GM10248 (cell line): ENCODE data around the gene C22orf15.

Experiments
- CTCF ChIA-PET: fragments of 300-600 bp; sonication (Branson Sonifier 250); formaldehyde crosslinking; extraction: SDS; loops from one replicate; lab custom pipeline; 2021; ENCODE audit warnings: antibody characterized with exemption; lab: Yijun Ruan, JAX
- POLR2A ChIA-PET: fragments of 350-650 bp; sonication (Branson Sonifier 250); formaldehyde crosslinking; extraction: SDS; loops from one replicate; lab custom pipeline; 2020; ENCODE audit warnings: antibody characterized with exemption; lab: Yijun Ruan, JAX
- DNase-seq: peaks from one replicate; pipeline ENCODE4 v3.0.0; 2012; ENCODE audit errors: extremely low spot score
- TF ChIP-seq, protein P1 (sequence below): IDR thresholded peaks from 2 replicates; pipeline ENCODE4 v1.5.1; 2012; ENCODE audit warnings: mild to moderate bottlenecking, low read depth; ENCODE audit errors: extremely low read depth, missing control alignments, control extremely low read depth

The C22orf15 gene, protein sequence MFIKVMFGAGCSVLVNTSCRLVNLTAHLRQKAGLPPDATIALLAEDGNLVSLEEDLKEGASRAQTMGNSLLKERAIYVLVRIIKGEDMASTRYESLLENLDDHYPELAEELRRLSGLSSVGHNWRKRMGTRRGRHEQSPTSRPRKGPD

DNA sequence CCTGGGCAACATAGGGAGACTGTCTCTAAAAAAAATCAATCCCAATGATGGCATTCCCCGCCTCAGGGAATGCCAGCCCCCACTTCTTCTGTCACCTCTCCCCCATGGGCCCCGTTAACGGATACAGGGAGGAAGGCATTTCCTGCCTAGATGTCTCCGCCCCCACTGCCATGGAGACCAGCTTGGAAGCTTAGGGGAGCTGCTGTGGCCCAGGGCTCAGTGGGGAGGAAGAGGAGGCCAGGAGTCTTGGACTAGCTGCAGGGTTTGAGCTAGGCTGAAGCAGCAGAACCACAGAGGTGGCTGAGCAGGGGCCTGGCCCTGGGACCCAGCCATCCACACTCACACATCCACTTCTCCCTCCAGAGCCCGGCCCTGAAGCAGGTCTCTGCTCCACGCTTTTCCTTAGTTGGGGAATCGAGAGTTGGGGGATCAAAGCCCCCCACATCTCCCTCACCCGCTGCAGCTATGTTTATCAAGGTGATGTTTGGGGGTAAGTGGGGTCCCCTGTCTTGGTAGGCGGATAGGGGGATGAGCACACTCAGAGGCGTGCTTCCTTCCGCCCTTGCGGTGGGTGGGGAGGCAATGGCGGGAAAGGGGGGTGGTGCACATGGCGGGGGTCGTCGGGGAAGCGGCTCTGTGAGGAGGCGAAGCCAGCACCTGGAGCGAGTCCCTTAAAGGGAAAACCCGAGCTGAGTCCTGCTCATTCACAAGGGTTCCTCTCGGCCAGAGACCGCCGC, at the start of gene C22orf15:
Gene C22orf15 (plus strand): TSS at position 149 of the 737 bp plus-strand sequence. CDS start 317 bp downstream, at position 466.
- TF ChIP-seq, protein P1, sequence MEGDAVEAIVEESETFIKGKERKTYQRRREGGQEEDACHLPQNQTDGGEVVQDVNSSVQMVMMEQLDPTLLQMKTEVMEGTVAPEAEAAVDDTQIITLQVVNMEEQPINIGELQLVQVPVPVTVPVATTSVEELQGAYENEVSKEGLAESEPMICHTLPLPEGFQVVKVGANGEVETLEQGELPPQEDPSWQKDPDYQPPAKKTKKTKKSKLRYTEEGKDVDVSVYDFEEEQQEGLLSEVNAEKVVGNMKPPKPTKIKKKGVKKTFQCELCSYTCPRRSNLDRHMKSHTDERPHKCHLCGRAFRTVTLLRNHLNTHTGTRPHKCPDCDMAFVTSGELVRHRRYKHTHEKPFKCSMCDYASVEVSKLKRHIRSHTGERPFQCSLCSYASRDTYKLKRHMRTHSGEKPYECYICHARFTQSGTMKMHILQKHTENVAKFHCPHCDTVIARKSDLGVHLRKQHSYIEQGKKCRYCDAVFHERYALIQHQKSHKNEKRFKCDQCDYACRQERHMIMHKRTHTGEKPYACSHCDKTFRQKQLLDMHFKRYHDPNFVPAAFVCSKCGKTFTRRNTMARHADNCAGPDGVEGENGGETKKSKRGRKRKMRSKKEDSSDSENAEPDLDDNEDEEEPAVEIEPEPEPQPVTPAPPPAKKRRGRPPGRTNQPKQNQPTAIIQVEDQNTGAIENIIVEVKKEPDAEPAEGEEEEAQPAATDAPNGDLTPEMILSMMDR = no peak
- CTCF ChIA-PET = interaction anchor here (1.4 to 6.8 kb wide), 3 partner anchors 6 to 87 kb away, joined by 4 to 33 read pairs (median 5); partner anchors contain the start of genes CHCHD10 and ZNF70
- DNase-seq = no peak
- POLR2A ChIA-PET = interaction anchor here (0.6 kb wide), 1 partner anchor 1598 kb away, joined by 3 read pairs; no protein-coding TSS in a partner anchor

DNA sequence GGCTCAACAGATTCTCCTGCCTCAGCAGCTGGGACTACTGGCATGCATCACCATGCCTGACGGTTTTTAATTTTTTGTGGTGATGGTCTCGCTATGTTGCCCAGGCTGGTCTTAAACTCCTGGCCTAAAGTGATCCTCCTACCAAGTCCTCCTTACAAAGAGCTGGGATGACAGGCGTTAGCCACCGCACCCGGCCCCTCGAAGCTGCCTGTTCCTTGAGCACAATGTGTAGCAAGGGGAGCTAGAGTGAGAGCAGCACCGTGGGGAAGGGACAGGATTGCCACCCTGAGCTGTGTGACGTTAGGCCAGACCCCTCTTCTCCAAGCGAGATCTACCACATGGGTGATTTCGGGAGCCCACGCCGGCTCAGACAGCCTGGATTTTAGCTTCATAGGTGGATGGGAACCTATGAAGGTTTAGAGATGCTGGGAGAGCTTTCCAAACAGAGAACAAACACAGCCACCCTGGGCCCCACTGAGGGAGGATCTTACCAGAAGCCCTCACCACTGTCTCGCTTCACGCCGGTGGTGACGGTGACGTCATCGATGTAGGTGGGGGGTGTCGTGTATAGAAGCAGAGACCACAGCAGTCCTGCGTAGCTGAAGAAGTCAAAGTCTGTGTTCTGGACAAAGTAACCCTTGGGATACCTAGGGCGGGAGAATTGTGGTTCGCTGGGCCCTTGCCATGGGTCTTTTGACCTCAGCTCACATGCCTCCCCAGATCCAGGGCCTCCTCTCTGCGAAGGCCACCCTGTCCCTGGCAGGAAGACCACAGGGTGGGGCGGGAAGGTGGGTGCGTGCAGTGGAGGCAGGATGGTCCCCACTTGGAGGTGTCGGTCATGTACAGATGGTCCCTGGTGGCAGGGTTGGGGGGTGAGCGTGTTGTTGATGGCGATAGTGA, 48.8 kb upstream of the C22orf15 start:
- POLR2A ChIA-PET = interaction anchor here (0.8 kb wide), 1 partner anchor 16 kb away, joined by 3 read pairs; no protein-coding TSS in a partner anchor
- no peak for DNase-seq
- TF ChIP-seq, protein P1 = no peak
- CTCF ChIA-PET = interaction anchor here (0.8 to 1.7 kb wide), 3 partner anchors 15 to 180 kb away, joined by 3 to 4 read pairs (median 3); partner anchors contain the start of gene MIF

DNA sequence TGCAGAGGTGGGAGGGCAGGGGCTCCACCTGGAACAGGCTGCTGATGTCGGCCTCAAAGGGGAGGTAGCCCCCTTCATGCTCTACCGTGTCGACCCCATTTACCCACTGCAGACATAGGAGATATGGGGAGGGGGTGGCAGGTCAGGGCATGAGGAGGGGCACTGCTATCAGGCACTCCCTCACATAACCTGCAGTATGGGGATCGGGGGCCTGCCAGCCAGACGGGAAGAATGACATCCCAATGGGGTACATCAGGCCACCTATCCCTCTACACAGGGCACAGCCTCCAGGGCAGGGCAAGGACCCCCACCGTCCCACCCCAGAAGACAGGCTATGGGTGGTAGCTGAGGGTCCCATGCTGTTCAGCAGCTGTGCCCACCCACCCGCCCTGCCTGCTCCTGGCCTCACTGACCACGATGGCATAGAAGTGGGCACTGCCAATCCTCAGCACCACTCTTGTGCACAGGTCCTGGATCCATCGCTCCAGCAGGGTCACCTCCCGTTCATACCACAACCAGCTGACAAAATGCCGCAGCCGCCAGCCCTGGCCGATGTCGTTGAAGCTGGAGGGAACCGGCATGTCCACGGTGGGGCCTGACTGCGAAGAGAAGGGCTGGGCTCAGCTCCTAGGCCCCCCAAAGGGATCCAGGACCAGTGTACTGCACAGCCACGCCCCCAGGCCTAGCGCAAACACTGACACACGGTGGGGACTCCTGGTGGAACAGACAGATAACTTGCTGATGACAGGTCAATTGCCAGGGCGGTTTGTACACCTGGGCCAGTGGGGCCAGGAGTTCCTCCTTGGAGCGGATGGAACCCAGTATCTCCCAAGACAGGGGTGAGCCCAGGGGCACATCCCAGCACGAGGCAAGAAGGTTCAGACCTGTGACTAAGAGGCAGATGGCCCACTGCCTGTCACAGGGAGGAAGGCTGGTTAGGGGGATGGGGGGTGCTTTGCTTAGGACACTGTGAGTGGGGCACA, 47.9 kb upstream of the C22orf15 start:
- ChIA-PET POLR2A (interaction anchor here (0.8 kb wide), 1 partner anchor 17 kb away, joined by 3 read pairs; no protein-coding TSS in a partner anchor), CTCF (interaction anchor here (1.0 kb wide), 1 partner anchor 135 kb away, joined by 3 read pairs; no protein-coding TSS in a partner anchor)
- DNase-seq = no peak
- TF ChIP-seq, protein P1 = no peak

DNA sequence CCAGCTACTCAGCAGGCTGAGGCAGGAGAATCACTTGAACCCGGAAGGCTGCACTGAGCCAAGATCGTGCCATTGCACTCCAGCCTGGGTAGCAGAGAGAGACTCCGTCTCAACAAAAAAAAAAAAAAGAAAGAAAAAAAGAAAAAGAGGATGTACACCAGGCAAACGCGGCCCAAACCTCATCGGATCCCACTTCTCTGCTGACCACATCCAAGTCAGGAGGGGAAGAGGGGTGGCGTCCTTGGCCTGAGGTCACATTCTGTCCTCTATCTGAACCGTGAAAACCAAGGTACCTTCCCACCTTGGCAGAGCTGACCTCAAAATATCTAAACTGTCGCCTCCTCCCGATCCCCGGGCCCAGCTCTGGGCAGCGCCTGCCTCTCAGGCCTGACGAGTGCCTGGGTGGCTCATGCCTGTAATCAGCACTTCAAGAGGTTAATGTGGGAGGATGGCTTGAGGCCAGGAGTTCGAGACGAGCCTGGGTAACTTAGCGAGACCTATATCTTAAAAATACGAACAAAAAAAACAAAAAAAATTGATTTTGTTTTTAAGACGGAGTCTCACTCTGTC, 46.9 kb upstream of the C22orf15 start:
- CTCF ChIA-PET = no interaction called here
- POLR2A ChIA-PET = no interaction called here
- DNase-seq = no peak
- TF ChIP-seq, protein P1 = no peak
